ENCODE data around the gene PKDREJ.

PKDREJ gene

DNA sequence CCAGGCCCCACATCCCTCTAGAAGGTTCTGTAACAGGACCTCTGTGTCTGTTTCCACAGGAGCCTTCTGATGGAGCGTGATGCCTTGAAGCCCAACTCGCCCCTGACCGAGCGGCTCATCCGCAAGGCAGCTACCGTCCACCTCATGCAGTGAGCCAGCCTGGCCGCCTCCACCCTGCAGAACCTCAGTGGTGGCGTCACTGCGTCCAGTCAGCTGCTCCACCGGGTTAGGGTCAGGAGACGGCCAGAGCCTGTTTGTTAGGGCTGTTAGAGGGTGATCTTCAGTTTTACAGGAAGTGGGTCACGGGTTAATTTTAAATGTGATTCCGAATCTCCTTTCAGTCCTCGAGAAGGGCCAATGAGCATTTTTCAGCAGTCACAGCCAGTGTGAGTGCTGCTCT is 29.6 kb upstream of the PKDREJ start:
- TF ChIP-seq, protein P1, sequence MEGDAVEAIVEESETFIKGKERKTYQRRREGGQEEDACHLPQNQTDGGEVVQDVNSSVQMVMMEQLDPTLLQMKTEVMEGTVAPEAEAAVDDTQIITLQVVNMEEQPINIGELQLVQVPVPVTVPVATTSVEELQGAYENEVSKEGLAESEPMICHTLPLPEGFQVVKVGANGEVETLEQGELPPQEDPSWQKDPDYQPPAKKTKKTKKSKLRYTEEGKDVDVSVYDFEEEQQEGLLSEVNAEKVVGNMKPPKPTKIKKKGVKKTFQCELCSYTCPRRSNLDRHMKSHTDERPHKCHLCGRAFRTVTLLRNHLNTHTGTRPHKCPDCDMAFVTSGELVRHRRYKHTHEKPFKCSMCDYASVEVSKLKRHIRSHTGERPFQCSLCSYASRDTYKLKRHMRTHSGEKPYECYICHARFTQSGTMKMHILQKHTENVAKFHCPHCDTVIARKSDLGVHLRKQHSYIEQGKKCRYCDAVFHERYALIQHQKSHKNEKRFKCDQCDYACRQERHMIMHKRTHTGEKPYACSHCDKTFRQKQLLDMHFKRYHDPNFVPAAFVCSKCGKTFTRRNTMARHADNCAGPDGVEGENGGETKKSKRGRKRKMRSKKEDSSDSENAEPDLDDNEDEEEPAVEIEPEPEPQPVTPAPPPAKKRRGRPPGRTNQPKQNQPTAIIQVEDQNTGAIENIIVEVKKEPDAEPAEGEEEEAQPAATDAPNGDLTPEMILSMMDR (IDR thresholded peaks at IDR 0.05; ENCODE audit: borderline replicate concordance, insufficient read depth, low read depth, low read length): no peak
- H3K4me3 ChIP-seq (ENCODE audit: low read depth, low read length): no peak overlapping the region

DNA sequence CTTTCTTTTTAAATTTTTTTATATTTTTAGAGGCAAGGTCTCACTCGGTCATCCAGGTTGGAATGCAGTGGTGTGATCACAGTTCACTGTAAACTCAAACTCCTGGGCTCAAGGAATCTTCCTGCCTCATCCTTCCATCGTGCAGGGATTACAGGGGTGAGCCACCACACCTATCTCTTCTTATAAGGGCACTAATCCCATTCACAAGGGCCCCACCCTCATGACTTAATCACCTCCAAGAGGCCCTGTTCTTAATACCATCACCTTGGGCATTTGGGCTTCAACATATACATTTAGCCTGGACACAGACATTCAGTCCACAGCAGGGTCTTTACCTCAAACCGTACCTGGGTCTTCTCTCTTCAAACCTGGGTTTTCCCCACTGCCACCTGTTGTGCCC is 29.0 kb upstream of the PKDREJ start:
- H3K4me3 ChIP-seq (ENCODE audit: low read depth, low read length): no peak overlapping the region
- TF ChIP-seq, protein P1 (IDR thresholded peaks at IDR 0.05; ENCODE audit: borderline replicate concordance, insufficient read depth, low read depth, low read length): no peak

DNA sequence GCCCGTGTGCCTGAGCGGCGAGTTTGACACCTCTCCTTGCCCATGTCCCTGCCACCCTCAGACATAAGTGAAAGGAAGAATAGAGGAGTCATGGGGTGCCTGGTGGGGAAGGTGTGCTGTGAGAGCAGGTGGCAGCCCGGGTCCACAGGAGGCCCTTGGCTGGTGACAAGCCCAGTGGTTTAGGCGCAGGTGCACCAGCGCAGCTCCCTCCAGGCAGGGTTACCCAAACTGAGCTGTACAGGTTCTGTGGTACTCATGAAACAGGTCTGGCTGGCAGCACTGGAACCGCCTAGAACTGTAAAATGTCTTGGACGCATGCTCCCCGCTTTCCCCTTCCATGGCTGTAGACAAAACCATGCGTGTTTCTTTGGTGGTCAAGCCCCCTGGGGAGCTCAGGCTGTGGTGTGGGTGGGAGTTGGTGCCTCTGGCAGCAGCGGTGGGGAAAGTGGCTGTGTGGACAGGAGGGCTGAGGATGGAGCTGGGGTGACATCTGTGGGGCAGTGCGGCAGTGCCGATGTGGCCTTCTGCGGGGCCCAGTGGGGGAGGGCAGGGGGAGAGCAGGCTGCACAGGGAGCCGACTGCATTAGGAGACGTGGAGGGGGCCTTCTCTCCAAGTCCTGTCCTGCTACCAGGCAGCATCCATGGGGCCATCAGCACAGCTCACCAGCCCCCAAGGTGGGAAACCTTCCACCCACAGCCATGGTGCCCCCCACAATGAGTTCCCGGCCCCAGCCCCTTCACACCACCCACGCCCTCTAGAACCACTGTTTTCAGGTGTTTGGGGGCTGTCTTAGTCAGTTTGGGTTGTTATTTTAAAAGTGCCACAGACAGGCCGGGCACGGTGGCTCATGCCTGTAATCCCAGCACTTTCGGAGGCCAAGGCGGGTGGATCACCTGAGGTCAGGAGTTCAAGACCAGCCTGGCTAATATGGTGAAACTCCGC is 28.0 kb upstream of the PKDREJ start:
- H3K4me3 ChIP-seq (ENCODE audit: low read depth, low read length): no peak overlapping the region
- TF ChIP-seq, protein P1 (IDR thresholded peaks at IDR 0.05; ENCODE audit: borderline replicate concordance, insufficient read depth, low read depth, low read length): no peak

DNA sequence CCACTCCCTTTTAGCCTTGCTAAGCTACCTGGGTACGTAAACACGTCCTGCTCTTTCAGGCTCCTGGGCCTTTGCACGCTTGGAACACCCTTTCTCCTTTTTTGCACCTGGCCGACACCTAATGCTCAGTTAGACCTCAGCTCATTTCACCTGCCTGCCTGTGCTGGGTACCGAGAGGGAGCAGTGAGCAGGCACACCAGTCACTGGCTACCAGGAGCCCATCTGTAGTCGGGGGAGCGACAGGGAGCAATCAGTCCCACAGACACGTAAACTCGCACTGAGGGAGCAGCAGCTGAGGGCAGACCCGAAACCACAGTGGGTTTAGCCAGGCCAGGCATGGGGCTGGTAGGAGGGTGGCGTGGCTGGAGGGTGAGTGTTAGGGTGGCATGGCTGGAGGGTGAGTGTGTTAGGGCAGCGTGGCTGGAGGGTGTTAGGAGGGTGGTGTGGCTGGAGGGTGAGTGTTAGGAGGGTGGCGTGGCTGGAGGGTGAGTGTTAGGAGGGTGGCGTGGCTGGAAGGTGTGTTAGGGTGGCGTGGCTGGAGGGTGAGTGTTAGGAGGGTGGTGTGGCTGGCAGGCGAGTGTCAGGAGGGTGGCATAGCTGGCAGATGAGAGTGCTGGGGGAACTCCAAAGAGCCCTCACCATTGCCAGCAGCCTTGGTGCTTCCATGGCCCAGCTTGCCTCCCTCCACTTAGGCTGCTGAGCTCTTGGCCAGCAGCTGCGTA is 27.1 kb upstream of the PKDREJ start:
- TF ChIP-seq, protein P1 (IDR thresholded peaks at IDR 0.05; ENCODE audit: borderline replicate concordance, insufficient read depth, low read depth, low read length): no peak
- no peak overlapping the region for H3K4me3 ChIP-seq (ENCODE audit: low read depth, low read length)

DNA sequence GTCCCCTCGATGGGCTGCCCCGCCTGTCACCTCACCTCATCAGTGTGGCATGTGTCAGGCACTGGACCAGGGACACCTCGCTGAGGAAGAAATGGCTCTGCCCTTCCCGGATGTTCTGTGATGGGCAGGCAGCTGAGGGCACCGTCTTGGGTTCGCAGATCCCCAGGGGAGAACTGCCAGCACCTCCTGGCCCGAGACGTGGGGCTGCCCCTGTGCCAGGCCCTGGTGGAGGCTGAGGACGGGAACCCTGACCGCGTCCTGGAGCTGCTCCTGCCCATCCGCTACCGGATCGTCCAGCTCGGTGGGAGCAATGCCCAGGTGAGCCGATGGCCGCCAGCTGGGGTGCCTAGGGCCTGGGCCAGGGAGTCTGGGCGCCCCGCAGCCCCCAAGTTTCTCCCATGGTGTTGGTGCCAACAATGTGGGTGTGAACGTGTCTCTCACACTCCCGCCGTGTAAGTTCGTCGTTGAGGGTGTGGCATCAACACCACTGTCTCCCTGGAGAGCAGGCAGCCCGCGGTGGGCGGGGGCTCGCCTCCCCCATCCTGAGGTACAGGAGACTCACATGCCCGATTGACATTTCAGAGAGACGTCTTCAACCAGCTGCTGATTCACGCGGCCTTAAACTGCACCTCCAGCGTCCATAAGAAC is 26.2 kb upstream of the PKDREJ start:
- TF ChIP-seq, protein P1 (IDR thresholded peaks at IDR 0.05; ENCODE audit: borderline replicate concordance, insufficient read depth, low read depth, low read length): no peak
- no peak overlapping the region for H3K4me3 ChIP-seq (ENCODE audit: low read depth, low read length)

DNA sequence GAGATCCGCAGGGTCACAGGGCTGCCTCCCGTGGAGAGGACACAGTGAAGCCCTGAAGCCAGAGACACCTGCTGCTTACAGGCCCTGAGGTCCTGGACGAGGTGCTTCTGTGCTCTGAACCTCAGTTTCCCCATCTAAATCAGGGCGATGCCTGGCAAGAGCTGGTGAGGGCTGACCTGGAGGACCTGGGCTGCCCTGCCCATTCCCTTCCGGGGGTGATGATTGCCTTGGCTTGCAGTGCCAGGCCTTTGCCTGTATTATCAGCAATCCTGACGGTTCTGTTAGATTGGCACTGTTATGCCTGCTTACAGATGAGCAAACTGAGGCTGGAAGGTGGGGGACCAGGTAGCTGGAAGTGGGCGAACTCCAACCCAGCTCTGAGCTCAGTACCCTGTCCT is 25.7 kb upstream of the PKDREJ start:
- TF ChIP-seq, protein P1 (IDR thresholded peaks at IDR 0.05; ENCODE audit: borderline replicate concordance, insufficient read depth, low read depth, low read length): no peak

More for the DNA sequence above, 25.7 kb upstream of the PKDREJ start:
- H3K4me3 ChIP-seq (ENCODE audit: low read depth, low read length): no peak overlapping the region
